A549 (cell line): ENCODE measurements around the gene MAPKAP1.

Experiments
- CEBPB ChIP-seq, 2 experiments: fragments of >200 bp in 1 of 2; sonication (Bioruptor Twin) in 1 of 2; formaldehyde crosslinking in 1 of 2; IDR thresholded peaks; 2 replicates each; pipeline ENCODE4 v1.6.1; 2012 to 2016
- CHD2 ChIP-seq: fragments of 150-350 bp; IDR thresholded peaks from 2 replicates; pipeline ENCODE4 v1.6.1; 2014; ENCODE audit warnings: low read length; ENCODE audit not compliant: partially characterized antibody
- CTCF ChIP-seq: fragments of >200 bp; sonication (Bioruptor Twin); formaldehyde crosslinking; IDR thresholded peaks from 3 replicates; pipeline ENCODE4 v1.5.1; 2016
- MAX ChIP-seq: IDR thresholded peaks from 2 replicates; pipeline ENCODE4 v1.6.1; 2012
- MYC ChIP-seq: IDR thresholded peaks from 2 replicates; pipeline ENCODE4 v1.6.1; 2012; ENCODE audit warnings: mild to moderate bottlenecking, inconsistent platforms, low read length, improper control_type of control experiment, borderline replicate concordance
- PBX3 ChIP-seq: IDR thresholded peaks from 2 replicates; pipeline ENCODE4 v1.6.1; 2012
- POLR2A ChIP-seq: IDR thresholded peaks from 2 replicates; pipeline ENCODE4 v1.6.1; 2012; ENCODE audit warnings: mild to moderate bottlenecking, low read length
- POLR2AphosphoS2 ChIP-seq: conservative IDR thresholded peaks from 2 replicates; pipeline ENCODE4 v1.6.1; 2012; ENCODE audit warnings: low read length, improper control_type of control experiment, inconsistent platforms
- RAD21 ChIP-seq, 2 experiments: fragments of >200 bp in 1 of 2; sonication (Bioruptor Twin) in 1 of 2; formaldehyde crosslinking in 1 of 2; IDR thresholded peaks in 1 of 2; conservative IDR thresholded peaks in 1 of 2; 2 replicates in 1 of 2; 3 replicates in 1 of 2; pipeline ENCODE4 v1.6.1; 2012 to 2018; ENCODE audit warnings: inconsistent platforms in 1 of 2
- RCOR1 ChIP-seq: fragments of 150-350 bp; IDR thresholded peaks from 2 replicates; pipeline ENCODE4 v1.6.1; 2014; ENCODE audit warnings: antibody characterized with exemption, low read length, low read depth
- REST ChIP-seq: fragments of 200-600 bp; sonication (generic); IDR thresholded peaks from 2 replicates; pipeline ENCODE4 v1.6.1; 2016; ENCODE audit warnings: antibody characterized with exemption, mild to moderate bottlenecking, moderate library complexity
- SMC3 ChIP-seq: fragments of >200 bp; sonication (Bioruptor Twin); formaldehyde crosslinking; IDR thresholded peaks from 3 replicates; pipeline ENCODE4 v1.6.1; 2018; ENCODE audit warnings: inconsistent platforms
- ZNF302 ChIP-seq: fragments of 250-450 bp; sonication (Bioruptor Pico); IDR thresholded peaks from 2 replicates; pipeline ENCODE4 v1.9.0; 2021; ENCODE audit warnings: inconsistent platforms, mild to moderate bottlenecking, moderate library complexity

- no peak for TF ChIP-seq MAX
- TF ChIP-seq CHD2, result no peak
- TF ChIP-seq RCOR1, result no peak
- TF ChIP-seq REST, result no peak
- TF ChIP-seq MYC, result no peak
- TF ChIP-seq POLR2A, result no peak
- TF ChIP-seq POLR2AphosphoS2, result no peak
- TF ChIP-seq CTCF, result no peak
- no peak for TF ChIP-seq ZNF302 (CRISPR knock-in tag)
- TF ChIP-seq PBX3, result no peak
- no peak for TF ChIP-seq SMC3
- no peak for TF ChIP-seq RAD21 (conservative IDR thresholded peaks at IDR 0.05 in 1 of 2, IDR thresholded peaks at IDR 0.05 in 1 of 2)
- TF ChIP-seq CEBPB (IDR thresholded peaks at IDR 0.05), result no peak
Measured at GRCh38 chr9:125554726-125555125, 152.3 kb downstream of the MAPKAP1 start.
